ENCODE data around the gene CAMTA1.

The CAMTA1 gene

DNA sequence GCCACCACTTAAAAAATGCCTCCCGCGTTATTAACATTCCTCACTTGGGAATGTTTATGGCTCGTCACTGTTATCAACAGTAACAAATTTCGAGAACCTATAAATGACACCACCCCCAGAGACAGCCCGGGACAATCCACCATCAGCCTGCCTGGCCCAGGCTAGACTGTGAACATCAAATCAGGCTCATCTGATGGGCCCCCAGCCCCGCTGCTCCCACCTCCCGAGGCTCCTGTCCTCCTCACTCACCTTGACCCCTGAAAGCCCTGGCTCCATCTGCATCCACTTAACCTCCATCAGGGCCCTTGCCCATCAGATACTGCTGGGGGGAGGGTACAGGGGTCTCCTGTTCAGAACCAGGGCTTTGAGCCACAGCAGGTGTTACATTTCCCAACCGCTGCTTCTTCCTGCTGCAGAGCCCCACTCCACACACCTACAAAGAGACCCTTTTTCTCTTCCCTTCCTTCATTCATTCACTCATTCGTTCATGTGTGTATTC lies 829.4 kb downstream of the CAMTA1 start:
- no peak for DNase-seq

DNA sequence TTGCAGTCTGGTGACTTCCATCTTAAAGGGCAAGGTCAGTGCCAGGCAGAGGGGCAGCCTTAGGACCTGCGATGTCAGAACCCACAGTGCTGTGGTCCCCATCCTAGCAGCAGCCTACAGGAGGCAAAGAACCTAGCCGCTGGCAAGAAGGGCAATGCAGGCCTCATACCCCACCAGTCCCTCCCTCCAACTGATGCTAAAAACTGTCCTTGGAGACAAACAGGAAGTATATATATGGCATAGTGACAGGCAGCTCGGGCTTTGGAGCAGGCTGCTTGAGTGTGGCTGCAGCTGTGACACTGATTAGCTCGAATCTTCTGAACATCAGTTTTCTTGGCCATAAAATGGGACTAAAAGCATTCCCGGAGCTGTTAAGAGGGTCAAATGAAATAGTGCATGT lies 829.9 kb downstream of the CAMTA1 start:
- DNase-seq: no peak

DNA sequence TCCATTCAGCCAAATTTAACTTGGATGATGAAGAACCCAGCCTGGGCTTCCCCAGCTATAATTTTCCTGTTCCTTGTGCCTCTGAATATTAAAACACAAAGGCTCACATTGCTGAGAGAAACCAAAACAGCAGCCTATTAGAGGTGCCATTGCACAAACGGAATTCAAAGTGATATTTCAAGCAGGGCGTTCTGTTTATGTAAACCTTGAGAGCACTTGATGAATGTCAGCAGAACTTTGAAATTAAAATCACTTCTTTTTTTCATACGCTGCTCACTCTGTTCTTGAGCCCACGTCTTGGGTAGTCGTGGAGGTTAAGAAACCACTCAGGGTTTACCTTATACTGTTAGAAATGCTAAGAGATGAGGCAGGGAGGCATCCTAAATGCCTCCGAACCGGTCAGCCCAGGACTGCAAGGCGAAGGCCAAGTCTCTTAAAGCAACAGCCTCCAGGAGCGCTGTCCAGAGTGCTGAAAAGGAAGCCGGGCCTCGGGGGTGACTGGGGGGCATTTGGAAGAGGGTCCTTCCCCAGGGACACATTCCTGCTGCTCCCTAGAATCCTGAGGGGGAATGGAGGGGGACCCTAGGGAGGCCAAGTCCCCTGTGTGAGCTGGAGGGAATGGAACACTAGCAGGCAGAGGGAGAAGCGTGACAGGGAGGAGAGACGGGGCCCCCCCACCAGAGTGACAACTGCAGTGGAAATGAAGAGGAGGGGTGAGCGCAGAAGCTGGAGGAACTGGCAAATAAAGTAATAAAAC lies 831.0 kb downstream of the CAMTA1 start:
- DNase-seq: no peak

DNA sequence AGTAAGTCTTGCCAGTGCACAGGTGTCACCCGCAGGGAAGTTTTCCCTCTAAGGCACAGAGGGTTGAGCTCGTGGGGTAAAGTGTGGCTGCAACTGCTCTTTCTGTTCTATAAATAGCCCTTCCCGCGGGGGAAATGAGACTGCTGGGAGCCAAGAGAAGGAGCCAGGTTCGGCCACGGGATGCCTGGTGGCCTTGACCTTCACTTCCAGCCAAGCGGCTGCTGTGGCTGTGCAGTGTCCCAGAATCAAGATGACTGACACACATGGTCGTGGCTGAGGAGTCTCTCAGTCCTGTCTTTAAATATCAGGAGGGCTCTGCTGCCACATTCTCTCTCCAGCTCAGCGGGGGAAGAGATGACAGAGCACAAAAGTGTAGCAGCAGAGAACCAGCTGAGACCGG lies 831.7 kb downstream of the CAMTA1 start:
- no peak for DNase-seq

DNA sequence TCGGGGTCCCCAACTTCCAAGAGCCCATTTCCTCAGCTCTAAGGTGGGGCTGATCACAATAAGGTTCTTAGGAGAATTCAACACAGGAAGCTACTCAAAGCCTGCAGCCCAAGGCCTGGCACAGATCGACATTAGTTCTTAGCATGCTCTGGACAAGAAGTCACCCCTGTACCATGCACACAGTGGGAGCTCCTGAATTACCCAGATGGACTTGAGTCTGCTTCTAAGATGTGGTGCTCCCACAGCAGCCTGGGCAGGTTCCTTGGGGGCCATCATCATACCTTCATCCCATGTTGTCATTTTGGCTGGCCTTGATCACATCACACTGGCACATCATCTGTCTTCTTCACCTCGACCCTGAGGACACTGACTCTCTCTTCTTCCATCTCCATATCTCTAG lies 832.6 kb downstream of the CAMTA1 start:
- no peak for DNase-seq

DNA sequence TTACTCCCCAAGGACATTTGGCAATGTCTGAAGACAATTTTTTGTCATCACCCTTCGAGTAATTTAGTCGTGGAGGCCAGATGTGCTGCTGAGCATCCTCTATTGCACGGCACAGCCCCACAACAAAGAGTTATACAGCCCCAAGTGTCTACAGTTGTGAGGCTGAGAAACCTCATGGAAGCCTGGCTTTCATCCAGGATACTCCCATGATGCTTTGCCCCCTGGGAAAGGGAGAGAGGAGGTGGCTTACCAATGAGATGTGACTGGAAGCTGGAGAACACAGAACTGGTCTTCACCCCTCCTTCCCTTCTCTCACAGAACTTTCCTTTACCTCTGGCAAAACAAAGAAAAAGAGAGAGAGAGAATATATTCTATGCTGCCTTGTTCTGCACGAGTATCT lies 834.9 kb downstream of the CAMTA1 start:
- no peak for DNase-seq

DNA sequence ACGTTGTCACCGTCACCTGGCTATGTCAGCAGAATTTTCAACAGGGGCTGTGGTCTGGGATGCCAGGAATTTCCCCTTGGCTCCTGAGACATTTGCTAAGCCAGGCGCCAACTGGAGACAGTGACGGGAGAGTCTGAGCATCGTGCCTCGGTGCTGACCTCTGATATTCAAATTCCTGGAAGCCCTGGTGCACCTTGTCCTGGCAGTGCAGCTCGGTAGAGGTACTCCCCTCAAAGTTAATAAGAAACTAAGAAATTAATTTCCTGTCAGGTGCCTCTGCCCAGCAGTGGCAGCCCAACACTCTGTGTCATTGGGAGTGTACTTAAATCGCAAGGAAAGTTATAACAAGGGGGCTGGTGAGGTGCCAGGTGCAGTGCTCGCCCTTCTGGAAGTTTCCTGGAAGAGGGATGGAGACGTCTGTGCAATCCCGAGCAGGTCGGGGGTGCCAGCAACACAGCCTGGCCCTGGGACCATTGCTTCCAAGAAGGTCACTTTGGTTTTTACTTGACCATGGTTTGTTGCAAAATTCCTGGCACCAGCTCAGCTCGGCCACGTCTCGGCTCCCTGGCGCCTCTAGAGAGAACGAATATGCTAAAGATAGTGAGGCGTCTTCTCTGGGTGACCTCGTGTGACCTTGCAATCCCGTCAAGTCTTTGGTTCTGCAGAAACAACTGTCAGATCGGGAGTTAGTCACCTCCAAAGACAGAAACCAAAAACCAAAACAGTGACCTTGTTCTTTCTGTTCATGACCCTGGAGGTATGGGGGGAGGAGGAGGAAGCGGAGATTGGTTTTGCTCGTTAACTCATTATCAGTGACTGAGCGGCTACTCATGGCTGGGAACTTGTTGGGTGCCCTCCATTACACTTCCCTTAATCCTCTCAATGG lies 836.3 kb downstream of the CAMTA1 start:
- DNase-seq: no peak

DNA sequence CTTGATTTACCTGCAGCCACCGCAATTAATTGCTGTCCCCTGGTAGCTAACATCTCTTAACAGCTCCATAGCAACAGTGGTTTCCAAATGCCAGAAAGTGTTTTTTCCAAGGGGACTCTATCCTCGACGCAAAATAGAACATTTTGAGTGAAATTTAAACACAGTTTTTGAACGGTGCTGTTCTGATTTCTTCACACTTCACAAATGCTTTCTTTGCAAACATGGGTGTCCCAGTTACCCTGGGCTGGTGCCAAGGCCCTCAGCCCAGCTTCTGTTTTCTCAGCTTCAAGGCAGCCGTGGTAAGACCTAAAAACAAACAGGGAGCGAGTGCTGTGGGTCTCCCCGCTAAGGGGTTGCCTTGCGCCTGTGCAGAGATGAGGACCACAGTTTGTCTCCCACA lies 838.6 kb downstream of the CAMTA1 start:
- no peak for DNase-seq

DNA sequence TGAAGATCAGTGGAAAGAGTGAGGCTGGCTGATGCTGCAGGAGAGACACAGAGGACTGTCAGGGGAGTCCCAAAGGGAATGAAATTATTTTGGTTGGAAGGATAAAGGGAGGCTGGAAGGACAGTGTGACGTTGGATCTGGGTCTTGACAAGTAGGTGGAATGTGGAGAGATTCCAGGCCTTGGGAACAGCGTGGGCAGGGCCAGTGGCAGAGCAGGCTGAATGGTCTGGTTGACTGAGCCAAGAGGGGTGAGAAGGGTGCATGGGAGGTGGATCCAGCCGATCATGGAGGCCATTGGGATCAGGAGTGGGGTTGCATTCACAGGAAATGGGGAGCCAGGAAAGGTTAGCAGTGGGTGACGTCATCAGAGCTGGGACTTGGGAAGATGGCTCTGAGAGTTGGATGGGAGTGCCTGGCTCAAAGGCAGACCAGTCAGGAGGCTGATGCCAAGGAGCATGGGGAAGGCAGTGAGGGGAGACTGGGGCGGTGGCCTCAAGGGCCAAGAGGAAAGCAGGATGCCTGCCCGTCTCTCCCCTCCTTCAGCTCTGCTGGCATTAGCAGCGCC lies 839.6 kb downstream of the CAMTA1 start:
- no peak for DNase-seq

DNA sequence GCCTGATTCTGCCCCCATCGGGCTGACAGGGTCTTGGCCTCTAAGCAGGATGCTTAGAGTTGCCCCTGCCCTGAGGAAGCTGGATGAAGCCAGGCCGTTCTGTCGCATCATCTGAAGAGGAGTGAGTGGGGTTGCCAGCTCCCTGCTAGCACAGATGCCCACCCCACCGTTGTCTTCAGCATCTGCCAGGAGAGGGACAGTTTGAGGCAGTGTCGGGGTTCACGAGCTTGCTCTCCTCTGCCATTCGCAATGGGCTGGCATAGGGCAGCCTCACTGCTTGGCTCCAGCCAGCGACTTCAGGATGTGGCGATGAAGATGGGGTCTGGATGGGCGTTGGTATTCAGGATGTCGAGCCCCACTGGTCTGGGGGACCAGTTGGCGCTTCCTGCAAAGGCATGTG lies 840.1 kb downstream of the CAMTA1 start:
- DNase-seq: no peak

DNA sequence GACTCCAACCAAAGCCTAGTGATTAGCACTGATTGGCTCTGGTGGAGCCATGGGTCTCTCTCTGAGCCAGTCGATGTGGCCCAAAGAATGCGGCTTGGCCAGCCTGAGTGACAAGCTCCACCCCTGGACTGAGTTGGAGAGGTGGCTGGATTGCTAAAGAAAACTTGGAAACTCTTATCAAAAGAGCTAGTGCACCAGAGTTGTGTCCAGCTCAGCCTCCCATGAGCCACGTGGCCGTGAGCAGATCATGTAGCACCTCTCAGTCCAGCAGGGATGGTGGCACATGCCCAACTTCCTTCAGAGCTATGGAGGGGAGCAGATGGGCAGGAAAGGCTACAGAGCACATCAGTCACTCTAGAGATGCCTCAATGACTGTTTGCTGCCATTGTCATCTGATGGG lies 843.0 kb downstream of the CAMTA1 start:
- no peak for DNase-seq

DNA sequence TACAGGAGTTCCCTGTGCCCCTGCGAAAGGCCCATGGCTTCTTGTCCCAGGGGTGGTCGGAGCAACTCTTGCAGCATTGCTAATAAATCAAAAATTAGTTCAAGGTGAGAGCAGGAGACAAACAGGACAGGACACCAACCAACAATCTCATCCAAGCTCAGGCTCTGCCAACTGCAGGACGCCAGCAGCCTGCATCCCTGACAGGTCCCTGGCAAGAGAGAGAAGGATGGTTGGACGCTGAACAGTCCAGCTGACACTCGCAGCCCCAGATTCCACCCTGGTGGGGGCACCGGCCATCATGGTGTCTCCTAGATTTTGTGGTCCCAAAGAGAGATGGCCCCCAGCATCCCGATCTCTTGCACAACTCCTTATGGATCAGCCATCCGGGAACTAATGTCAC lies 843.8 kb downstream of the CAMTA1 start:
- DNase-seq: no peak

DNA sequence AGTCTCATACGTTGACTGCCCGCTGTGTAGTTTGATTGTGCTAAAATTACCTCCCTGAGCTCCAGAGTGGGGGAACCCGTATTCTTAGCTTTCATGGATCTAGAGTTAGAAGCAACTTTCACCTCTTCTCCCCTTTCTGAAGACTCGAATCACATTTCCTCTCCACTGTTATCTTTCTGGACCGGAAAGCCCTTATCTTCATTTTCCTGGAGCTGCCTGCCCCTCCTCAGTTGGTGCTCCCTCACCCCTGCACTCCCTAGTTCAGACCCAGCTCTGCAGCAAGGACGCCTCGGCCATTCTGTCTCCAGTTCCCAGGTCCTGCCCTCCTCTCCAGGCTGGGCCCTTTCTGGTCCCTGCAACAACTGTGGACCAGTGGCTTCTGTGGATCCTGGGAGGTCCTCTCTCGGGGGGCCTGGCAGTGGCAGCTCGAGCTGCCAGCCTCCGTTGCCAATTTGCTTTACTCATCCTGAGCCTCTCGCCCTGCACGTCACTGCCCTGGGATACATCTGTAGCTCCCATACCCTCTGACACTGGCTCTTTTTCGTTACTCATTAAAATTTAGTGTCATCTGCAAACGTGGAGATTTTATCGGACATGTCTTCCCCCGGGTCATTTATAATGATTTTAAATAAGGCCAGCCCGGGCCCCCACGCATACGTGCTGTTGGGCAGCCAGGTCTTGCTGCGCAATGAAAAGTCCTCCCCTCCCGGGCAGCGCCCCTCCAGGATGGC lies 844.4 kb downstream of the CAMTA1 start:
- no peak for DNase-seq

DNA sequence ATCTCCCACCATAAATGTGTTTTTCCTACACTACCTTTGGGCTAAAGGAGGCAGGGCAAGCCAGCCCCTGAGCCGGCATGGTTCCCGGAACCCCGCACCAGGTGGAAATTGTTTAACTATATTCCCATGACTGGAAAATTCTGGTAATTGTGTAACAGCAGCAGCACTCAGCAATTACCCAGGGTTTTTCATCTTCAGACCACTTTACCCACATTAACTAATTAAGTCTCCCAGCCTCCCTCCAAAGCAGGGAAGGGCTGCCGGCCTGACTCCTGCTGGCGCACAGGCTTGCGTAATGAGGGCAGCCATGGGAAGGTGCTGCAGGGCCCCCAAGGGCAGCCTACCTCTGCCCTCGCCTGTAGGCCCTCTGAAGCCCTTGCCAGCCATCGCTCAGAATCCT lies 845.1 kb downstream of the CAMTA1 start:
- no peak for DNase-seq

DNA sequence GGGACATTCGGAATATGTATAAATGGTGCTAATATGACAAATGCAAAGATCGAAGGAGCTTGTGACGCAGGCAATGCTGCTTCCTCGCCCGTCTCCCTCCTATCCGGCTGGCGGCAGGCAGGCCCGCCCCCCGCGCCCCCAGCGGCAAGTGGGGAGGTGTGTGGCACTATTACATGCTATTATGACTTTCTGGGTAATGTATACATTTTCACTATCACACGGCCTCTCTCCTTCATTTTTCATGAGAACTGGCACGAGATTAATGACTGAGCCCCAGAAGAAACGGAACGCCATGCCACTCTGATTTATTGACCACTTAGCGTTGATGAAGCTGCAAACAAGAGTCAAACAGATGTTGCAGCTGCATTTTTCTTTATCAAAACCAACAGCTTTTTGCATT lies 846.9 kb downstream of the CAMTA1 start:
- DNase-seq: no peak

DNA sequence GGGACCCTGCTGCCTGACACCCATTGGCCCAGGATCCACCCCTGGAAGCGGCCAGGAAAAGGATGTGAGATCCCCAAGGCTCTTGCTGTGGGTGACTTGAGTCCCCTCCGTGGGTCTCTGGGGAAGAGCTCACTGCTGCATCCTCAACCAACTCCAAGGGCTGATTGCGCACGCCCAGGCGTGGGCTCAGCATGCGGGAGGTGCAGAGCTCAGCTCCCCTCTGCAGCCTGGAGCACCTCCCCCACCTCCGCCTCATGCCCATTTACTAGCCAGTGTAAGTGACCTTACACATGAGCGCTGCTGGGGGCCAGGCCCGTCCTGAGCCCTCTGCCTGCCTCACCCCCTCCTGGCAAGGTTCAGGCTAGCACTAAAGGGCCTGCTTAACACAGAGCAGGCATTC lies 847.4 kb downstream of the CAMTA1 start:
- DNase-seq: no peak

DNA sequence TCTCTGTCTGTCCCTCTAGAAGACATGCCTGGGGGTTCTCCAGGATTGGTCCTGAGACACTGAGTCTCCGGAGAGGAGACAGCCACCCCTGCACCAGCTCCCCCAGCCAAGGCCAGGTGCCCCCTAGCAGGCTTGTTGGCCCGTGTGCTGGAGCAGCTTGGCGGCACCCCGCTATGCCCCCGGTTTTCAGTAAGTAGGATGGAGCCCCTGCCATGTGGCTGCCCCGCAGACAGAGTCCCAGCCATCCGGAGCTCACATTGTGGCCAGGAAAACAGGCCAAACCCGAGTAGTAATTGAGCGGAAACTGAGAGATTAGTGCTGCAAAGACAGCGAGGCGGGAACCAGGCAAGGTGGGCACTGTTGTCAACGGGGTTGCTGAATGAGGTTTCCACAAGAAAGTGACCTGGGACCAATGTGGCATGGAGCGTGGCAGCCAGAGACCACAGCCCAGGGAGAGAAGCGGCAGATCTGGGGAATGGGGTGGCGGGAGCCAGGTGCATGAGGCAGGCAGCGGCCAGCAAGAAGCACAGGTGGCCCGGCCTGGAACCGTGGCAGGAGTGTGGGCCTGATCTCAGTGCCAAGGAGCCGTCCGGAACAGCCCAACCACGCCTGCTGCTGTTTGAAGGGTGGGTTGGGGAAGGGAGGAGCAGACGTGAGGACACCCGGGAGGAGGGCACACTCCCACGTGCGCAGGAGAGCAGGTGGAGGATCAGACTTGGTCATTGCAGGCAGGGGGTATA lies 848.4 kb downstream of the CAMTA1 start:
- no peak for DNase-seq

DNA sequence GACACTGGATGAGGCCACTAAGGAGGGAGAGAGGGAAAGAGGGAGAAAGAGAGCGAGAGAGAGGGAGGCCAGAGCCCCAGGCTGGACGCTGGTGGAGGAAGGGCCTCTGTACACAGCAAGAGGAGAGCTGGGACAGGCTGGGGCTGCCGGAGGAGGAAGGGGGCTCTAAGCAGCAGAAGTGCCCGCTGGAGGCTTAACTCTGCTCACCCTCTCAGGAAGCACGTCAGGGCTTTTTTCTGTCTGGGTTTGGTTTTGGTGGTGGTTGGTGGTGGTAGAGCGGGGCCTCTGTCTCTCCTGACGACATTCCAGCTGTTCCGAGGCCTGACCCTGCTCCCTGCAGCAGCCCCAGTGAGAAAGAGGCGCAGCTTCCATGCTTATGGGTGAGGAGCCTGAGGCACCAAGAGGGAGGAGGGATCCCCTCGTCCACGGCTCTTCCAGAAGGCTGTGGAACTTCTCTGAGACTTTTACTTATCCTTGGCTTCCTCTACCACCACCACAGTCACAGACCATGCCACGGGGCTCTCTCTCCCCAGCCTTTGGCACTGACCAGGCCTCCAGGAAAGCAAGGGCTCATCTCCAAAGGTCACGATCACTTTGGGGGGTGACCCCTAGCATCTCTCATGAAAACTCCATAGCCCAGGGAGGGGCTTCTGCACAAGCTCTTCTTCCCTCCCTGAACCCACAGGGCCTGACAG lies 849.4 kb downstream of the CAMTA1 start:
- no peak for DNase-seq

DNA sequence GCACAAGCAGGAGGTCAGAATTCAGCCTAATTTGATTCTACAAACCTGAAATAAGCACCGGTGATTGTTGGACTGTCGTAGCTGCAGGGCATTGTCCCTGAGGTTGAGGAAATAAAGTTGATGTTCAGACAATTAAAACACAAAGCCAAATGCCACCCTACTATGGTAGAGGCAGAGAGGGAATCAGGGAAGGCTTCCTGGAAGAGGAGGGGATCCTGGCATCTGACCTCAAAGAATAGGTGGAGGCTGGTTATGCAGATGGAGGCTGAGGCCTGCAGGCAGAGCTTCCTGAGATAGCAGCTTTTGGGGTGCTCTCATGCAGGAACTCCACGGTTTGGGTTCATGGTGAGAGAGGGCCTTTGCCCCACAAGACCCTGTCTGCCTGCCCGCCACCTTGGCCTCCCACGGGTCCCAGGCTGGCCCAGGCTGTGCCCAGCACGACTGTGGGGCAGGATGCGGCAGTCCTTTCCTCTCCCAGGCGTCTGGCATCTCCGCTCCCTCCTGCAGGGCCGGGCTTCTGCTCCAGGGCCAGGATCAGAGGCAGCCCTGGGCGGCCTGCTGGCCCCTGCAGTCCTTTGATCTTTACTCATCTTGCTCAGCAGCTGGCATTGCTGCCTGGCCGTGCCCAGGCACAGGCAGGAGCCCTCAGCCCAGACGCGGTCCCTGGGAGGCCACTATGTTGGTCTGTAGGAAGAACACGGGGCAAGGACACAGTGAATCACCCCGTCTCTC lies 851.7 kb downstream of the CAMTA1 start:
- DNase-seq: no peak

DNA sequence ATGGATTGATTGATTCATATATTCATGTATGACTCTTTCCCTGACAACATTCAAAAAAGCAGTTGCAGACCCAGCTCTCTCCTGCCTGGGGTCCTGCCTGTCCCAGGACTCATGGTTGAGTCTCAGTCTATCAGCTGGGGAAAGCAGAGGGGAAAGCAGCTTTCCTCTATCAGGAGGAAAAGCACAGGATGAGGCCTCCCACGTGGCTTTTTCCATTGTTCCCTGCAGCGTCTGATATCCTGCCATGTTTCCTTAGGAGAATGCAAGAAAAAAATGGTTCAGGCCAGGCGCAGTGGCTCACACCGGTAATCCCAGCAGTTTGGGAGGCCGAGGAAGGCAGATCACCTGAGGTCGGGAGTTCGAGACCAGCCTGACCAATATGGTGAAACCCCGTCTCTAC lies 852.8 kb downstream of the CAMTA1 start:
- DNase-seq: no peak

All from NCI-H526 treated with DMSO at 0.1 percent for 48 hours (cell line).